Transverse colon (tissue), 4 donors: ENCODE measurements around the gene APOBEC2.

Experiments
- EP300 ChIP-seq: sonication (generic); formaldehyde crosslinking; IDR thresholded peaks from one replicate; pipeline ENCODE4 v1.6.1; 2017; ENCODE audit warnings: antibody characterized with exemption, low read depth
- POLR2A ChIP-seq: fragments of 450-650 bp; IDR thresholded peaks from one replicate; pipeline ENCODE4 v1.6.1; 2016; ENCODE audit warnings: antibody characterized with exemption, mild to moderate bottlenecking, moderate library complexity
- POLR2AphosphoS5 ChIP-seq, 3 donors: sonication (generic); formaldehyde crosslinking; IDR thresholded peaks; one replicate each; pipeline ENCODE4 v1.6.1; 2016; ENCODE audit warnings: antibody characterized with exemption in 3 of 3
- TF ChIP-seq, protein P1 (sequence below), 5 experiments: fragments of 200-600 bp in 3 of 5; fragments of 450-650 bp in 2 of 5; sonication (generic) in 3 of 5; IDR thresholded peaks; 1 replicate in 2 of 5; 2 replicates in 3 of 5; pipeline ENCODE4 v1.5.1; 2016 to 2017; ENCODE audit warnings: antibody characterized with exemption in 5 of 5, inconsistent platforms in 3 of 5, mild to moderate bottlenecking in 2 of 5, moderate library complexity in 1 of 5

GRCh38 chr6:41021832-41022231 is 31.2 kb upstream of the APOBEC2 start:
- no peak for TF ChIP-seq POLR2AphosphoS5 (IDR thresholded peaks at IDR 0.05)
- TF ChIP-seq, protein P1, sequence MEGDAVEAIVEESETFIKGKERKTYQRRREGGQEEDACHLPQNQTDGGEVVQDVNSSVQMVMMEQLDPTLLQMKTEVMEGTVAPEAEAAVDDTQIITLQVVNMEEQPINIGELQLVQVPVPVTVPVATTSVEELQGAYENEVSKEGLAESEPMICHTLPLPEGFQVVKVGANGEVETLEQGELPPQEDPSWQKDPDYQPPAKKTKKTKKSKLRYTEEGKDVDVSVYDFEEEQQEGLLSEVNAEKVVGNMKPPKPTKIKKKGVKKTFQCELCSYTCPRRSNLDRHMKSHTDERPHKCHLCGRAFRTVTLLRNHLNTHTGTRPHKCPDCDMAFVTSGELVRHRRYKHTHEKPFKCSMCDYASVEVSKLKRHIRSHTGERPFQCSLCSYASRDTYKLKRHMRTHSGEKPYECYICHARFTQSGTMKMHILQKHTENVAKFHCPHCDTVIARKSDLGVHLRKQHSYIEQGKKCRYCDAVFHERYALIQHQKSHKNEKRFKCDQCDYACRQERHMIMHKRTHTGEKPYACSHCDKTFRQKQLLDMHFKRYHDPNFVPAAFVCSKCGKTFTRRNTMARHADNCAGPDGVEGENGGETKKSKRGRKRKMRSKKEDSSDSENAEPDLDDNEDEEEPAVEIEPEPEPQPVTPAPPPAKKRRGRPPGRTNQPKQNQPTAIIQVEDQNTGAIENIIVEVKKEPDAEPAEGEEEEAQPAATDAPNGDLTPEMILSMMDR (IDR thresholded peaks at IDR 0.05): no peak
- no peak for TF ChIP-seq POLR2A
- no peak for TF ChIP-seq EP300
